ENCODE results near the gene KIAA0232.

- no peak for TF ChIP-seq CTCF (IDR thresholded peaks at IDR 0.05)
- no peak for TF ChIP-seq POLR2A (IDR thresholded peaks at IDR 0.05; ENCODE audit: low read depth)
- TF ChIP-seq POLR2AphosphoS5 (IDR thresholded peaks at IDR 0.05), result no peak
- TF ChIP-seq EP300 (IDR thresholded peaks at IDR 0.05), result no peak
These were observed 52.3 kb downstream of the KIAA0232 start for GRCh38 chr4:6834867-6835266.

All from esophagus muscularis mucosa (tissue), 4 donors.